Omental fat pad (tissue), 4 donors: ENCODE data around the gene ODAD4. TPM values are rescaled to one million over a fixed set of nuclear protein-coding genes. Genes with fewer than 3 reads are reported as not detected.
"Not testable (repeated sequence)": the region's sequence is repeated elsewhere in the genome, so short reads cannot be mapped to it uniquely, and the experiment has no call there.

Experiments used
- ATAC-seq: fragments of 150-250 bp; one replicate; pipeline ENCODE4 v1.9.1; 2016; ENCODE audit warnings: mild to moderate bottlenecking, moderate library complexity; ENCODE audit not compliant: low FRiP score
- DNase-seq: peaks from one replicate; pipeline ENCODE4 v3.0.0-alpha.2; 2019; ENCODE audit warnings: low spot score
- total RNA-seq, 4 donors: library from RNA; depleted of rRNA; stranded (reverse); fragments of >200 nt; gene quantifications; one replicate each; pipeline ENCODE4 v1.1.0, GENCODE V29; 2016
- TF ChIP-seq, protein P1 (sequence below), 3 donors: fragments of 450-650 bp; IDR thresholded peaks; one replicate each; pipeline ENCODE4 v1.5.1; 2016 to 2017; ENCODE audit warnings: antibody characterized with exemption in 3 of 3, mild to moderate bottlenecking in 3 of 3, moderate library complexity in 2 of 3

Gene ODAD4
- total RNA-seq, 4 donors from 2014 or later = 0.19 to 0.96 (median 0.49) TPM

GRCh38 chr17:42002175-42002791, 71.9 kb downstream of the ODAD4 start:
- TF ChIP-seq, protein P1, sequence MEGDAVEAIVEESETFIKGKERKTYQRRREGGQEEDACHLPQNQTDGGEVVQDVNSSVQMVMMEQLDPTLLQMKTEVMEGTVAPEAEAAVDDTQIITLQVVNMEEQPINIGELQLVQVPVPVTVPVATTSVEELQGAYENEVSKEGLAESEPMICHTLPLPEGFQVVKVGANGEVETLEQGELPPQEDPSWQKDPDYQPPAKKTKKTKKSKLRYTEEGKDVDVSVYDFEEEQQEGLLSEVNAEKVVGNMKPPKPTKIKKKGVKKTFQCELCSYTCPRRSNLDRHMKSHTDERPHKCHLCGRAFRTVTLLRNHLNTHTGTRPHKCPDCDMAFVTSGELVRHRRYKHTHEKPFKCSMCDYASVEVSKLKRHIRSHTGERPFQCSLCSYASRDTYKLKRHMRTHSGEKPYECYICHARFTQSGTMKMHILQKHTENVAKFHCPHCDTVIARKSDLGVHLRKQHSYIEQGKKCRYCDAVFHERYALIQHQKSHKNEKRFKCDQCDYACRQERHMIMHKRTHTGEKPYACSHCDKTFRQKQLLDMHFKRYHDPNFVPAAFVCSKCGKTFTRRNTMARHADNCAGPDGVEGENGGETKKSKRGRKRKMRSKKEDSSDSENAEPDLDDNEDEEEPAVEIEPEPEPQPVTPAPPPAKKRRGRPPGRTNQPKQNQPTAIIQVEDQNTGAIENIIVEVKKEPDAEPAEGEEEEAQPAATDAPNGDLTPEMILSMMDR (IDR thresholded peaks at IDR 0.05) = no peak
- no peak for DNase-seq
- ATAC-seq = no peak

DNA sequence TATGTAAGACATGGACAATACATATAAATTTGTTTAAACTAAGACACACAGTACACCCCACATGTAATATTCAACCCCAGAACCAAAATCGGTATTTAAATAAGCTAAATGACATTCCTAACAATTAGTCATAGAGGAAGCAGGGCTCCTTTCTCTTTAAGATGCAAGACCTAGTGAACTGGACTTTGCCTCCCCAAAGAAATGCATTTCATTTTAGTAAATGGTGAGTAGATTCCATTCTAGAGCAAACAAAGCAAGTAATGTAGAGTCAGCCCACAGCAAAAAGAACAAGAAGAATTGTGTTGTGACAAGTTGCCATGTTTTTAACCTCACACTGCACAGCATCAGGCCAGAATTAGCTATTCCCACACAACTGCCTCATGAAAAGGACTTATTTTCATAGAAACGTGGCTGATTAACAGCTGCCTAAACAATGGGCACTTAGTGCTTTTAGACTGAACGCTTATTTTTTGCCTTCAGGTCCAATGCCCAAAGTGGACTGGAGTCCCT, 72.4 kb downstream of the ODAD4 start:
- no peak for ATAC-seq
- TF ChIP-seq, protein P1 (IDR thresholded peaks at IDR 0.05) = no peak
- no peak for DNase-seq

- TF ChIP-seq, protein P1 (IDR thresholded peaks at IDR 0.05) = no peak
- no peak for DNase-seq
- ATAC-seq = no peak
Measured at GRCh38 chr17:42005166-42005565, 74.7 kb downstream of the ODAD4 start.

GRCh38 chr17:42009170-42009569, 78.8 kb downstream of the ODAD4 start:
- TF ChIP-seq, protein P1 (IDR thresholded peaks at IDR 0.05) = no peak
- ATAC-seq (no peak), DNase-seq (no peak)

DNA sequence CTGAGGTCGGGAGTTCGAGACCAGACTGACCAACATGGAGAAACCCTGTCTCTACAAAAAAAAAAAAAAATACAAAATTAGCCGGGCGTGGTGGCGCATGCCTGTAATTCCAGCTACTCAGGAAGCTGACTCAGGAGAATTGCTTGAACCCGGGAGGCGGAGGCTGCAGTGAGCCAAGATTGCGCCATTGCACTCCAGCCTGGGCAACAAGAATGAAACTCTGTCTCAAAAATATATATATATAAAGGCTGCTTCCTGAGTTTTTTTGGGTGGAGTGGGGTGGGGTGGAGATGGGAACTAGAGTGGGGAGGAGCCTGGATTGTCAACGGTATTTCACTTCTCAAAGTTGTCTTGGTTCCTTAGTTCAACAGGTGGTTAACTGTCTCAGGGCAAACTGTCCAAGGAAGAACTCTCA, 79.9 kb downstream of the ODAD4 start:
- peak; percentile 33 for ATAC-seq
- DNase-seq = not testable (repeated sequence)

GRCh38 chr17:42010898-42011516, 80.6 kb downstream of the ODAD4 start:
- ATAC-seq = no peak
- DNase-seq = no peak
- TF ChIP-seq, protein P1 (IDR thresholded peaks at IDR 0.05) = no peak

DNA sequence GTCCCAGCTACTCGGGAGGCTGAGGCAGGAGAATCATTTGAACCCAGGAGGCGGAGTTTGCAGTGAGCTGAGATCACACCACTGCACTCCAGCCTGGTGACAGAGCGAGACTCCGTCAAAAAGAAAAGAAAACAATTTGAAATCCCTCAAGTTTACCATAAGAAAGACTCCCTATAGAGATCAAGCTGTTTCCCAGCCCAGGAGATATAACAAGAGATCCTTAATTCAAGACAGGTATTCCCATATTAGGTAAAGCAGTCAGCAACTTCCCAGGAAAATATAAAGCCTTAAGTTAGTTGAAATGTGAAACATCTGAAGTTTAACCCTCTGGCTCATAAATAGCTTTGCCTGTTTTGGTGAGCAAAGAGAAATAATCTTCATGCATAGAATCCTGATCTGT, 81.9 kb downstream of the ODAD4 start:
- DNase-seq, ATAC-seq: not testable (repeated sequence)

- ATAC-seq, DNase-seq: not testable (repeated sequence)
Measured at GRCh38 chr17:42013740-42014139, 83.3 kb downstream of the ODAD4 start.

Other genes starting within 250 kb of the ODAD4 start
- gene EIF1, start 241.7 kb upstream of the ODAD4 start, total RNA-seq = 100 to 1,000 TPM; 444 to 832 (median 685) TPM
- not detected for gene GAST, start 218.3 kb upstream of the ODAD4 start, total RNA-seq
- gene HAP1, start 196.0 kb upstream of the ODAD4 start, total RNA-seq = 1 to 10 TPM in 1 of 4 donors, under 1 TPM in 1, not detected in 2; 0.47 to 1.1 TPM
- 10 to 100 TPM; 34.8 to 84.5 (median 39.0) TPM for gene JUP, start 143.9 kb upstream of the ODAD4 start, total RNA-seq
- 10 to 100 TPM in 2 of 4 donors, 1 to 10 TPM in 2; 6.6 to 15.6 (median 10.0) TPM for gene P3H4, start 118.7 kb upstream of the ODAD4 start, total RNA-seq
- 10 to 100 TPM; 30.5 to 53.1 (median 42.3) TPM for gene FKBP10, start 117.6 kb upstream of the ODAD4 start, total RNA-seq
- 10 to 100 TPM; 35.5 to 65.9 (median 42.5) TPM for gene NT5C3B, start 94.4 kb upstream of the ODAD4 start, total RNA-seq
- under 1 TPM in 3 of 4 donors, not detected in 1; 0.44 to 0.72 (median 0.63) TPM for gene KLHL10, start 92.8 kb upstream of the ODAD4 start, total RNA-seq
- gene KLHL11, start 65.2 kb upstream of the ODAD4 start, total RNA-seq = 10 to 100 TPM; 16.2 to 18.8 (median 18.0) TPM
- 100 to 1,000 TPM in 3 of 4 donors, 10 to 100 TPM in 1; 91.6 to 133 (median 111) TPM for gene ACLY, start 11.7 kb upstream of the ODAD4 start, total RNA-seq
- 10 to 100 TPM; 42.2 to 62.9 (median 49.8) TPM for gene CNP, start 36.2 kb downstream of the ODAD4 start, total RNA-seq
- gene DNAJC7, start 86.8 kb downstream of the ODAD4 start, total RNA-seq = 10 to 100 TPM; 46.5 to 72.5 (median 70.7) TPM
- 10 to 100 TPM; 27.8 to 39.3 (median 30.4) TPM for gene NKIRAS2, start 89.5 kb downstream of the ODAD4 start, total RNA-seq
- under 1 TPM; 0.09 to 0.63 (median 0.19) TPM for gene C17orf113, start 120.0 kb downstream of the ODAD4 start, total RNA-seq
- not detected for gene ZNF385C, start 167.9 kb downstream of the ODAD4 start, total RNA-seq
- gene DHX58, start 182.1 kb downstream of the ODAD4 start, total RNA-seq = 10 to 100 TPM in 2 of 4 donors, 1 to 10 TPM in 2; 7.8 to 21.8 (median 10.2) TPM
- 10 to 100 TPM; 30.2 to 68.7 (median 33.9) TPM for gene KAT2A, start 190.8 kb downstream of the ODAD4 start, total RNA-seq
- under 1 TPM in 1 of 4 donors, not detected in 3; 0.25 TPM for gene HSPB9, start 192.2 kb downstream of the ODAD4 start, total RNA-seq
- 100 to 1,000 TPM; 122 to 178 (median 158) TPM for gene RAB5C, start 224.4 kb downstream of the ODAD4 start, total RNA-seq